RPMI8226 (cell line): Measurements from ENCODE around the gene PXT1.

Experiments used
- DNase-seq: peaks from one replicate; pipeline ENCODE4 v3.0.0-alpha.2; 2015

The PXT1 gene

DNA sequence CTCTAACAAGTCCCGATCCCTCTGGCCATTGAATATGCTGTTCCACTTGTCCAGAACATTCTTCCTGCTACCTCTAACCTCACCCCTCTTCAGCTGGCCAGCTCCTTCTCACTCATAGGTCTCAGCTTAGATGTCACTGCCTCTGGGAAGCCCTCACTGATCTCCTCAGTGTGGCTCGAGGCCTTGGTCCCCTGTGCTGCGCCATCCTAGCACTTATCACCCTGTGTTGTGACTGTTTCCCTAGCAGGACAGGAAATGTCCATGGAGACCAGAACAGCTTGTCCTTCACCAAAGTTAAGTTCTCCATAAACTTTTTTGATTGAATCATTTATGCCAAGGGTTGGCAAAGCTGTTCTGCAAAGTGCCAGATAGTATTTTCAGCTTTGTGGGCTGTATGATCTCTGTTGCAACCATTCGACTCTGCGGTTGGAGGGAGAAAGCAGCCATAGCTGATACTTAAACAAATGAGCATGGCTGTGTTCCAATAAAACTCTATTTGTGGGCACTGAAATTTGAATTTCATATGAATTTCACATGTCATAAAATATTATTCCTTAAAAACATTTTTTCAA lies 99.5 kb downstream of the PXT1 start:
- DNase-seq = no peak

DNA sequence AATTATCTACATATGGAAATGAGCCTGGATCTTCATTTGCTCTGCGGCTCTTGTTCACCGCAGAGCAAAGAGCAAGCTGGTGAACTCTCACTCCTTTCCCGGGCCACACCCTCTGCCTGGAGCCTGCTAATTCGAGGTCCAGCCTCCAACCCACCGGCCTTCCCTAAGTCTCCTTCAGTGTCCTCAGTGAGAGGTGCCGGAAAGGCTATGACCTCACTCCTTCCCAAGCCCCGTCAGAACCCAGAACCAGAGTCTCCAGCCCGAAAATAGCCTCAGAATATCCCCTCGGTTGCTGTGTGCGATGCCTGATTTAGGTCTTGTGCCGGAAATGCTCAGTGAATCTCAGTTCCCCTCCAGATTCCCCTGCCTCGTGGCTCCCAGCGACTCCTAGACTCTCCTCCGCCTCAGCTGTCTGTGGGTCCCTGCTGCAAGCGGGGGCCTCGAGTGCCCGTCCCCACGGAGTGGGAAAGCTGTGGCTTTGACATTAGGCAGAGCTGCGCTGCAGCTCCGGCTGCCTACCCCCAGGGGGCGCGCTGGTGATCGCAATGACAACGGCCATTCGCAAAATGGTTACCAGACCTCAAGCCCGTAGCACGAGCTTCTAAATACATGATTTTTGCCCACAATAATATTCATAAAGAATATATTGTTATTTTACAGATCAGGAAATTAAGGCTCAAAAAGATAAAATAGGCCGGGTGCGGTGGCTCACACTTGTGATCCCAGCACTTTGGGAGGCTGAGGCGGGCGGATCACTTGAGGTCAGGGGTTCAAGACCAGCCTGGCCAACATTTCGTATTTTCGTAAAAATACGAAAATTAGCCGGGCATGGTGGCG lies 101.8 kb downstream of the PXT1 start:
- peak; percentile 79 for DNase-seq
